NCI-H1436 (cell line): ENCODE data around the gene ATF7.
"Not testable (repeated sequence)": the region's sequence is repeated elsewhere in the genome, so short reads cannot be mapped to it uniquely, and the experiment has no call there.

Experiments used
- DNase-seq: peaks from one replicate; lab custom pipeline; 2025; lab: John Stamatoyannopoulos, UW

Gene ATF7

DNA sequence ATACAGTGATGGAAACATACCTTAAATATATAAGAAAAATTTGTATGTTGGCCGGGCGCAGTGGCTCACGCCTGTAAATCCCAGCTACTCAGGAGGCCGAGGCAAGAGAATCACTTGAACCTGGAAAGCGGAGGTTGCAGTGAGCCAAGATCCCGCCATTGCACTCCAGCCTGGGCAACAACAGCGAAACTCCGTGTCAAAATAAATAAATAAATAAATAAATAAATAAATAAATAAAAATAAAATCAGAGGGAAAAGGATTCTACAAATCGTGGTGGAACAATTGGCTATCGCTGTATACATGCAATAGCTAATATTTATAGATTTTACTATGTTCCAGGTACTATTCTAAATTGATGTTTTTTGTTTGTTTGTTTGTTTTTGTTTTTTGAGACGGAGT lies 1.7 kb upstream of the ATF7 start:
- DNase-seq: no peak

DNA sequence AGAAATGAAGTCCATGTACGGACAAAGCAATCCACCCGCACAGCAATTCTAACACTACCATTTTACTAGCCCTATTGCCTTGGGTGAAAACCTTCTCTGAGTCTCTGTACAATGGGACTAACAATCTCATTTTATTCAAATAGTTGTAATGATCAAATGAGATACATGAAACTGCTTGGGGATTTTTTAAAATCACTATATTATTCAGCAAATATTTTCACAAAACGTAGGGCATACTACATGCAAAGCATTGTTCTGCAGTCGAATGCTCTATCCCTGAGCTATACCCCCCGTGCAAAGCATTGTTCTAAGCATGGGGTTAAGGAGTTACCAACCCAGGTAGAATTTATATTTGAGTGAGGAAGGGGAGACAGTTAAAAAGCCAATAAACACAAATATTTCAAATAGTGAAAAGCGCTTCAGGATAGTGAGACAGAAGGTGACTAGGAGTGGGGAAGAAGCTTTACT lies 554 bp upstream of the ATF7 start:
- DNase-seq: no peak

DNA sequence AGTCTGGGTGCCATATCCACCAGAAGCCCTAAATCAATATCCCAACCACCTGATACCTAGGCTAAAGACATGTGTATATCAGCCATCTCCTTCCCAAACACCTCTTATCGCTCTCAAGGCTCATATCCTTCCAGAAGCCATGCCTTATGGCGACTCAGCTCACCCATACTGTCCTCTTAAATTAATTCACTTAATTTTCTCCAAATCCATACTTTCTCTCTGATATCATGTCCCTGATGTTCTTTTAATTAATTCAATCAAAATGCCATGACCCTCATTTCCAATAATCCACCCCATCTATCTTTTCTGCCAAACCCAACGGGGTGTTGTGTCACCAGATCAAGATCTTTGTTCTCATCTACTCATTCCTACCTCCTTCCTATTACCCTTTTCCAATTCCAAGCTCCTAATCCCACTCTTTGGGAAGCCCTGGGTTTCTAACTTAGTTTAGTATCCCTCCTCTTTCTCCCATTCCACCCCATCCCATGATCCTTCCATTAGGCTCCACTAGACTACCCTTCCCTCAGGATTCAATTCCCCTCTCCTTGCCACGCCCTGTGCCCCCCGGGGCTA lies 723 bp downstream of the ATF7 start:
- DNase-seq: no peak

DNA sequence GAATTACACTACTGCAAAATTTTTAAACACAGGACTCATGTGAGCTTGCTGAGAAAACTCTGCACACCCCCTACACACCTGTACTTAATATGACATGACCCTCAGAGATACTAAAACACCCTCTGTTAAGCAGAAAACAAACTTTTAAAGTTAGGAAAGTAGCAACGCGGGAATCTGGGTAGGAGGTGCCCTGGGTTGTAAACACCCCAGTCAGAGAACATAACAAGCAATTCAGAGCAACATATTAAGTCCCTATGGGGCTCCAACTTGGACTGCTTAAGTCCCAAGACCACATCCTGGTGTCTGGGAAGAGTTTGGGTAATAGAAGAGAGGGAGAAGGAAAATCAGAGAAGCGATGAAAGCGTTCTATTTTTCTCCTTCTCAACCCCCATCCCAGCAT lies 1.2 kb downstream of the ATF7 start:
- DNase-seq: no peak

DNA sequence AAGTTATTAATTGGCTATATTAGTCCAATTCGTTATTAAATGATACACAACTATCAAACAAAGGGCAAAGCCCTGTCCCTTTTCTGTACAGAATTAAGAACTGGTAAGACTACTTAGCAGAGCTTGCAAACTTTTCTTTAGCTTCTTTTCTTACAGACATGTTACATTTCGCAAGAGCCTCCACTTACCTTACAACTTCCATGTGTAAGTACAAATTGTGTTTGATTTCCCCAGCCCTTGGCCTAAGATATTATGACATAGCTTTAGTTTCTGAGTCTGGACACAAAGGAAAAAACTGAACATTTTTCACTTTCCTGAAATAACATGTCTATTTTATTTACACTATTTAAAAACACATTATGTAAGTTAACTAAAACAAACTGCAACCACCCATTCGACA lies 1.7 kb downstream of the ATF7 start:
- no peak for DNase-seq

DNA sequence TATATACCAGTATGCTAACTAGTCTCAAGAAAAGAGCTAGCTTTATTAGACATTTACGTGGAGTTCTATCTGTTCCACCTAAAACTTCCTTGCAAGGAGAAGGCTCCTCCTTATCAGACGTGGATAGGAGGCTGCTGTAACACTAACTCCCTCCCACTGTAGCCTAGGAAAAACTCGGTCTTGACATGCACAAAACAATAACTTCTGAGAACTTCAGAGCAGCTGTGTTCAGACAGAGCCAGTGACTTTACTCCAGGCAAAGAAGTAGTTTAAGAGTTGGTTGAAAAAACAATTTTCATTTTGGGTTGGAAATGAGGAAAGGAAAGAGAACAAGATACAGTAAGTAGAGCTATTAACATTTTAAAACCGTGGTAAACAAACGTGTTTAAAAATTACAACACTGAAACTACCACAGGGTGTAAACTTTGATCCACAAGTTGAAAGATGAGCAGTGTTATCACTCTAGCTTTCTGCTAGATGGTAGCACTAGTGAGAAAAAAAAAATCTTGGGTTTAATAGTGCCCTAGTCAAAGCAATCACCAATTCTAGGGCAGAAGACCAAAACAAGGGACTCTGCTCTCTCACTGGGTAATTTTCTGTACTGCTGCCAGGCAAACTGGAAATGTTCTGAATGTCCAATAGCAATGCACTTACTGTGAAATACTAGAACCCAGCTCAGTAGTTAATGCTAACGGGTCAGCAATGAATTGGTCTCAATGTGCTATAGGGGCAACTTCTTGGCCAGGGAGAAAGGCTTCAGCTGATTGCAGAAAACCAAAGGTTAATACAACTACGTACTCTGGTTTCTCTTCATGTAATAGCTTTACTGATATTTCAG lies 2.4 kb downstream of the ATF7 start:
- DNase-seq: no peak

DNA sequence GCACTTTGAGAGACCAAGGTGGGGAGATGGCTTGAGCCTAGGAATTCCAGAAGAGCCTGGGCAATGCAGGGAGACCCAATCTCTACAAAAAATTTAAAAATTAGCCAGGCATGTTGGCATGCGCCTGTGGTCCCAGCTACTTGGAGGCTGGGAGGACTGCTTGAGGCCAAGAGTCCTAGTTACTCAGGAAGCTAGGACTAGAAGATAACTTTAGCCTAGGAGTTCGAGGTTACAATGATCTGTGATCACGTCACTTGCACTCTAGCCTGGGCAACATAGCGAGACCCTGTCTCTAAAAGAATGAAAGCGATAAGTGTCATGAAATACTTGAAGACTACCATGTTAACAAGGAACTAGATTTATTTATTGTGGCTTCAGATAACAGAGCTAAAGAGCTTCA lies 3.5 kb downstream of the ATF7 start:
- DNase-seq: no peak

DNA sequence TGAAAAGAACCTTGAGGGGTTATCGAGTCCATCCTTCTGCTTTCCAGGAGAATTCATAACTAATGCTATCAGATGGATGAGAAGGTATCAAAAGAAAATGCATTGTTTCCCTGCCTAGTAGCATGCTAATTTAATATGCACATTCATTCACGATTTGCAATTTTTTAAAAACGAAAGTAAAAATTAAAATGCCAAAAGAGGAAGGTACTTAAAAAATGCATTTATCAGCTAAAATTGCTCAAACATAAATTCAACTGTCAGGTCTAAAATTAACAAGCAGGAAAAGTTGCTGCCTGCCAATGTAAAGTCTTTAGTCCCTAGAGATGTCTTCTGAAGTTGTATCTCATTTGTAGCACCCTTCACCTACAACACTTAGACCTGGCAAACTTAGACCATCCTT lies 7.9 kb downstream of the ATF7 start:
- no peak for DNase-seq

DNA sequence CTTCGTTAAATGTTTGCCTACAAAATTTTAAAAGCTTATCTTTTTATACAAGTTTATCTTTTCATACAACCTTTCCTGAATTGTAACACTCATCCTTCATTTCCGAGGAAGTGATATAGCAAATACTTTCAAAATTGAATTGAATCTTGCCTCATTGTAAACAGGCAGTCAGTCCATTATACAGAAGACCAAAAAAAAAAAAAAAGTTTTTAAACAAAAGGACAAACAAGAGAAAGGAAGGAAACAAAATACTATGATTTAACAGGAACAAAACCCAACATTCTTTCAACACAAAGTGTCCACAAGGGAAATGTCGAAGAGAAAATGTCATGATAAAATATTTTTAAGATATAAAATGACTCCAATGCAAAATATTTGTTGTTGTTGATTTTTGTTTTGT lies 8.5 kb downstream of the ATF7 start:
- DNase-seq: no peak

DNA sequence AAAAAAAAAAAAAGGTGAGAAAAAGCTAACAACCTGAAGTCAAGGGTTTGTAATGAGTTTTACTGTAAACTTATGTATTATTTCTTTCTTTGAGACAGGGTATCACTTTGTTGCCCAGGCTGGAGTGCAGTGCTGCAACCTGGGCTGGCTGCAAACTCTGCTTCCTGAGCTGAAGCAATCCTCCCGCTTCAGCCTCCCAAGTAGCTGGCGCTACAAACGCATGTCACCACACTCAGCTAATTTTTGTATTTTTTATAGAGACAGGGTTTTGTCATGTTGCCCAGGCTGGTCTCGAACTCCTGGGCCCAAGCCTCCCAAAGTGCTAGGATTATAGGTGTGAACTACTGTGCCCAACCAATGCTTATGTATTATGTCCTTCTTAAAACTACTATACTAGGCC lies 9.2 kb downstream of the ATF7 start:
- no peak for DNase-seq

DNA sequence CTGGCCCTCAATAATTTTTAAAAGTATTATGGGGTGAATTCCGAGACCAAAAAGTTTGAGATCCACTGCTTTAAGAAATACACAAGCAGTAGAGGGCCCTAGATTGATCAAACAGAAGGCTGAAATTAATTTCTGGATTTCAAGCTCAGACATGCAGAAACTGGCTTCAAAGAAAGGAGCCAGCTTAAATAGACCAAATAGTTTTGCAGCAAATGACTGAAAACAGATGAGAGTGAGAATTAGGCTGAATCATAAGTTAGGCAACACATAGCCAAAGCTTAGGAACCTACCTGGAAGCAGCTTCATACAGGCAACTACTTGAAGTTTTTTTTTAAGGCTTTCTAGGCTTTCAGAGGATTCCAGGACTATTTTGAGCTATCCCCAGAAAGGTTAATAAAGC lies 12.4 kb downstream of the ATF7 start:
- no peak for DNase-seq

DNA sequence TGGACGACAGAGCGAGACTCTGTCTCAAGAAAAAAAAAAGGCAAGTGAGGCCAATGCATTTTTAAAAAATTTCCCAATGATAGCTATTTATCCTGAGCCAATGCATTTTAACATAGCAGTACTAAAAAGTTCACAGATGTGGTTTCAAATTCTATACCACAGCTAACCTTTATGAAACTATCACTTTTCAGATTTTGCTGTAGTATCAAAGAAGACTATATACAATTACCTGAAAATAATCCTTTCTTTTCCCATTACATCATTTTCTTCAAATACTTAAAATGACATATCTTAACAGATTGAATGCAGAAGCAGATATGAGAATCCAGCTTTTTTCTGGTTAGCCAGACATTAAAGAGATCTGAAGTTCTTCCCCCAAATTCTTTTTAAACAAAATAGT lies 13.2 kb downstream of the ATF7 start:
- DNase-seq: no peak

DNA sequence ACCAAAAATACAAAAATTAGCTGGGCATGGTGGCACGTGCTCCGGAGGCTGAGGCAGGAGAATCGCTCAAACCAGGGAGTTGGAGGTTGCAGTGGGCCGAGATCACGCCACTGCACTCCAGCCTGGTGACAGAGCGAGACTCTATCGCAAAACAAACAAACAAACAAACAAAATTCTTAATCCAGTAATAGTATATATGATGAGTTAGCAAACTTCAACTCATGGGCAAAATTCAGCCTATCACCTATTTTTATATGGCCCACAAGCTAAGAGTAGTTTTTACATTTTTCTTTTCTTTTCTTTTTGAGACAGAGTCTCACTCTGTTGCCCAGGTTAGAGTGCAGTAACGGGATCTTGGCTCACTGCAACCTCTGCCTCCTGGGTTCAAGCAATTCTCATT lies 14.9 kb downstream of the ATF7 start:
- no peak for DNase-seq

DNA sequence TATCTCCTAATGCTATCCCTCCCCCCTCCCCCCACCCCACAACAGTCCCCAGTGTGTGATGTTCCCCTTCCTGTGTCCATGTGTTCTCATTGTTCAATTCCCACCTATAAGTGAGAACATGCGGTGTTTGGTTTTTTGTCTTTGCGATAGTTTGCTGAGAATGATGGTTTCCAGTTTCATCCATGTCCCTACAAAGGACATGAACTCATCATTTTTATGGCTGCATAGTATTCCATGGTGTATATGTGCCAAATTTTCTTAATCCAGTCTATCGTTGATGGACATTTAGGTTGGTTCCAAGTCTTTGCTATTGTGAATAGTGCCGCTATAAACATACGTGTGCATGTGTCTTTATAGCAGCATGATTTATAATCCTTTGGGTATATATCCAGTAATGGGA lies 19.5 kb downstream of the ATF7 start:
- DNase-seq: not testable (repeated sequence)

DNA sequence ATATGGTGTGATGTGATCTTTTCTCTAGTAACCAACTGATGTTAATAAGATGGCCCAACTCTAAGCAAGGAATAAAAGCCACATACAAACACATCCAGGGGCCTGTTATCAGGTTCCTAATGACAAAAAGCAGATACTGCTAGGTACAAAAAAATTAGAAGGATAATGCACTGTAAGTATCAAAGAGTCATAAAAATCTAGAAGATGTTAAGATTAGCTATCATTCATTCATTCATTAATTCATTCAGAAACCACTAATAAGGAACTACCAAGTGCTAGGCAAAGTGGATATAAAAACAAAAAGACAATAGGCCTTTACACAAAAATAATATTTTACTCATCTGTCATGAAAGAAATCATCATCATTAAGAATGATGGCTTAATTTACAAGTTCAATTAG lies 21.6 kb downstream of the ATF7 start:
- no peak for DNase-seq

DNA sequence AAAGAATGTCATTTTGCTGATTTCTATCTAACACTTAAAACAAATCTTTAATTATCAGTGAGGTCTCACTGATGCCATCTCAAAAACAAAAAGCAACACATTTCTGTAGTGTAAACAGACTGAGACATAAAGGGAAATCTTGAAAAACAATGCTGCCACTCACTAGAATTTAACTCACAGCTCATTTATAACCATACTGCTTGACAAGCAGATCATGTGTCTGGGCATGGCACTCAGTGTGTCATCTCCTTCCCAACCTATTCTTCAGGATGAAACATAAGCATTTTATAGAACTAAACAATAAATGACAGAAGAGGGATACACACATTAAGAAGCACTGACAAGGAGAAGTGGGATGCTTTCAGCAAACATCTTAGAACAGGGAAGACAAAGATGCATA lies 22.4 kb downstream of the ATF7 start:
- DNase-seq: no peak

DNA sequence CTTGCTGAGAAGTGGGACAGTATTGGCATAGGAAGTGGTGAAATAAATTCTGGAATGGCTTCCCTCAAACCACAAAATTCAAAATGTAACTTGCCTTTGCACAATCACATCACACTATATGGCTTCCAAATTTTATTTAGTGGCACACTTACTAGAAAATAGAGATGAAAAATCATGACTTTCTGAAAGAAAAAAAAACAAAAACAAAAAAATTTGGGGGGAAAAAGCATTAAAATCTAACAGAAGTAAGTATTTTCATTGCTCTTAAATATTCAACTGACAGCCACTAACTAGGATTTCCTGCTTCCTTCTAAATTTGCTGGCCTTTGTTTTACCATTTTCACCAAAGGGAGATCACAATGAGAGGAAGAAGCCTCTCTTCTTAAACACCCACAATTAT lies 23.0 kb downstream of the ATF7 start:
- no peak for DNase-seq

DNA sequence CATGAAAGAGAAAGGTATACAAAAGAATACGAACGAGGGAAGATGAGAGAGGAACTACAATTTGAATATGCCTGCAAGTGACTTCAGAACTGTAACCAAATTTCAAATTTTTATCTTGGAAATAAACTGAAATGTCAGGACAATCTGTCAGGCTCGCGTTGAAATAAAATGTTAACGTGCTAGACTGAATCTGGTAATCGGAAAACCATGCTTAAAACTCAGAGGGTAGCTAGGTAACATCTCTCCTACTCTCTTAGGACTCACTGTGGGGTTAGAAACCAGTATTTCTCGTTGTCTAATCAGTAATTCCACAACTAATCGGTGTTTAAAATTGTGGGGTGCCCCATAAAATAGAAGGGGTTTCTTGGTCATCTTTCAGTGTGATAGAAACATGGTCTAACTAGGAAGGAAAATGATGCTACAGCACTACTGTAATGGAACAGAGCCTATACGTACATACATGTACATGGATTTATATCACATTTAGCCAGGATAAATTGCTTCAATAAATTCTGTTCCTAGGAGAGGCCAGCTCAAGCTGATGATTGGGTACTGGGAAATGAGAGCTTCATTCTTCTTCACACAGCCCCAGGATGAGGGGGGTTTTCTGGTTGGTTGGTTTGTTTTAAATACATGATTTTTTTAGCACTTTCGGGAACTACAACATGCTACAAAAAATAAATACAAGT lies 23.9 kb downstream of the ATF7 start:
- DNase-seq: no peak

DNA sequence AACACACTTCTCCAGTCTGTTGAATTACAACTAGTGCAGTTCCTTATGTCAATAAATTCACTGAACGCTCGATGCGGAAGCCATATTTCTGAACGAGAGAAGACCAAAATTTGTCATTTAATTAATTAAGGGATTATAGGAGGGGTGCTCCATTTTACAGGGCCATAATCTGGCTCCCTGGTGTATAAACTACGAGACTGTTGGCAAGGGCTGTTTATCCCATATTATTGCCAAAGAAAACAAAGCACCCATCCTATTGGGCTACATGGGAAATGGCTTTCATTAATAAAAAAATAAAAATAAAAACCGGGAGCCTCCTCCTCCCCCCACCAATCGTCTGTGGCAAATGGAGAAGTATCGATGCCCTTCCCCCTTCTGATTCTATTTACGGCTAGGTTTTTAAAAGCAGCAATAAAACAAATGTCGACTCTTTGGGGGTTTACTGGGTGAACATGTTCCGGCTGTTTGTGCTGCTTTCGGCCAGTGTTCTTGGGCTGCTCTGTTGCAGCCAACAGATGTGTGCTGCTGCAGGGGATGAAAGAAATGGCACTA lies 24.8 kb downstream of the ATF7 start:
- DNase-seq: no peak

DNA sequence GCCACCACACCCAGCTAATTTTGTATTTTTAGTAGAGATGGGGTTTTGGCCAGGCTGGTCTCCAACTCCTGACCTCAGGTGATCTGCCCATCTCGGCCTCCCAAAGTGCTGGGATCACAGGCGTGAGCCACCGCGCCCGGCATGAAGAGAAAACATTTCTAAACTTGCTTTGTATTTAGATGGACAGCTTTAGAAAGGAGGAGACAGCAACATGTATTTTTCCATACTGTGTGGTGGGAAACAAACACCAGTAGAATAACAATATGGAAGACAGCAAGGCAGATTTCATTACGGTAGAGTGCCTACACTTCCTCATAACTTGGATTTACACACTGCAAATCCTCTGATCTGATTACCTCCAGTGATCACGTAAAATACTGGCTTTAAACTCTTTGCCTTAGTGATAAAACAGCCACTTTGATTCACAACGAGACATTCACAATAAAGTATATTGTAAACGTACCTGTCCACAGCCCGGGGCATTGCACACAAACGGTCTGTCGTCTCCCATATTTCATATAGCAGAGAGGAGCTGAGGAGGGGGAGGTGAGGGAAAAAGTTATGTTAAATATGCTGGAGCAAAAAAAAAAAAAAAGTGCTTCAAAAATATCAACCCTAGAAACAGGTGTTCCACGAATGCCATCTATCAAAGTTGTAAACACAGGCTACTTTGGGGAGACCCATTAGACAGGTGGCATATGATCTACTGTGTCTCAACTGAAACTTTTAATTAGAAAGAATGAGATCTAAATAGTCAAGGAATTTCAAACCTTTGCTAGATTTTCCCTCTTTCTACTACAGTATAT lies 25.5 kb downstream of the ATF7 start:
- no peak for DNase-seq

DNA sequence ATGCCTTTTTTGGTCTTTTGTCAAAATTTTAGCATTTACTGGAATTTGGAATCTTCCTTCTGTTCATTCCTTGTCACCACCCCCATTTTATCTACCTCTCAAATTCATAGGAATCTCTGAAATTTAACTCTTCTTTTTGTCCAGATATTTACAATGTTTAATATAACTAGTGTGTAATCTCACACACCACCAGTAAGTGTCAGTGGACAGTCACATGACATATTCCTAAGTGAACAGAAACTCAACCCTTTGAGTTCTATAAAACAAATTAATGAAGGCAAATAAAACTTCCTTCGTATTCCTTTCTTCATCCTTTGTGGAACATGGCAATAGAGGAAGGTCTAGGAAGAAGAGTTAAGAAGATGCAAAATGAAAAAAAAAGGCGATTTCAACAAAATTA lies 26.6 kb downstream of the ATF7 start:
- no peak for DNase-seq

DNA sequence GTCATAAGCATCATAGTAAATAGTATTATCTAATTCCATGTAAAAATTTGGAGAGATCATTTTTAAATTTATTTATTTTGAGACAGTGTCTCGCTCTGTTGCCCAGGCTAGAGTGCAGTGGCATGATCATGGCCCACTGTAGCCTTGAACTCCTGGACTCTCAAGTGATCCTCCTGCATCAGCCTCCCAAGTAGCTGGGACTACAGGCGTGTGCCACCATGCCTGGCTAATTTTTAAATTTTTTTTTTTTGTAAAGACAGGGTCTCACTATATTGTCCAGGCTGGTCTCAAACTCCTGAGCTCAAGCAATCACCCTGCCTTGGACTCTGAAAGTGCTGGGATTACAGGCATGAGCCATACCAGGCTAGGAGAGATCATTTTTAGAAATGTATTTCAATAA lies 27.2 kb downstream of the ATF7 start:
- DNase-seq: not testable (repeated sequence)
